Neural cell (in vitro differentiated cells): Measurements from ENCODE around the gene KIAA2012. TPM values are rescaled to one million over a fixed set of nuclear protein-coding genes. Genes with fewer than 3 reads are reported as not detected.

ENCODE experiments used
- H2AFZ ChIP-seq: fragments of 200-600, 300-800 bp; sonication (generic), shearing (Covaris generic); 2 replicates; pipeline ENCODE4 v1.6.0; 2014; ENCODE audit warnings: low read depth, mild to moderate bottlenecking, antibody characterized with exemption, low read length, moderate library complexity
- H3F3A ChIP-seq: fragments of 200-600 bp; shearing (Covaris generic); 2 replicates; pipeline ENCODE4 v1.6.1; 2016; ENCODE audit warnings: mild to moderate bottlenecking, moderate library complexity, mixed read lengths, antibody characterized with exemption, low read length; ENCODE audit not compliant: insufficient read depth, poor library complexity, severe bottlenecking
- H3K27ac ChIP-seq: fragments of 200-600, 300-800 bp; sonication (generic), shearing (Covaris generic); 2 replicates; pipeline ENCODE4 v1.5.1; 2014; ENCODE audit warnings: mild to moderate bottlenecking, low read length, moderate library complexity
- H3K27me3 ChIP-seq: fragments of 300-800, 200-600 bp; sonication (generic), shearing (Covaris generic); 2 replicates; pipeline ENCODE4 v1.6.0; 2014; ENCODE audit warnings: mild to moderate bottlenecking, low read depth, low read length, moderate library complexity; ENCODE audit not compliant: insufficient read depth
- H3K36me3 ChIP-seq: fragments of 300-800, 200-600 bp; sonication (generic), shearing (Covaris generic); 2 replicates; pipeline ENCODE4 v1.5.1; 2014; ENCODE audit warnings: mild to moderate bottlenecking, antibody characterized with exemption, low read length, moderate library complexity; ENCODE audit not compliant: insufficient read depth
- H3K4me2 ChIP-seq: fragments of 300-800, 200-600 bp; sonication (generic), shearing (Covaris generic); 2 replicates; pipeline ENCODE4 v1.6.0; 2014; ENCODE audit warnings: mild to moderate bottlenecking, low read length
- H3K4me3 ChIP-seq: fragments of 300-800, 200-600 bp; sonication (generic), shearing (Covaris generic); 2 replicates; pipeline ENCODE4 v1.5.1; 2014; ENCODE audit warnings: mild to moderate bottlenecking, low read length, moderate library complexity
- H3K79me2 ChIP-seq: fragments of 200-600 bp; shearing (Covaris generic); replicated peaks from 2 replicates; pipeline ENCODE4 v1.6.0; 2014; ENCODE audit warnings: mild to moderate bottlenecking, low read length, moderate library complexity; ENCODE audit not compliant: insufficient read depth
- H3K9ac ChIP-seq: fragments of 300-800, 200-600 bp; sonication (generic), shearing (Covaris generic); 2 replicates; pipeline ENCODE4 v1.6.1; 2016; ENCODE audit warnings: mild to moderate bottlenecking, low read length, mixed read lengths
- H3K9me2 ChIP-seq: fragments of 200-600 bp; shearing (Covaris generic); 2 replicates; pipeline ENCODE4 v1.6.1; 2016; ENCODE audit warnings: mild to moderate bottlenecking, low read length, mixed read lengths; ENCODE audit not compliant: insufficient read depth
- H3K9me3 ChIP-seq: fragments of 200-600, 300-800 bp; sonication (generic), shearing (Covaris generic); 2 replicates; pipeline ENCODE4 v1.6.1; 2016; ENCODE audit warnings: mild to moderate bottlenecking, mixed run types, low read length, moderate library complexity, mixed read lengths
- H4K20me1 ChIP-seq: fragments of 200-600 bp; shearing (Covaris generic); 2 replicates; pipeline ENCODE4 v1.6.1; 2016; ENCODE audit warnings: mild to moderate bottlenecking, mixed run types; ENCODE audit not compliant: insufficient read depth
- EP300 ChIP-seq: fragments of 450-650 bp; conservative IDR thresholded peaks from 2 replicates; pipeline ENCODE4 v1.6.1; 2014; ENCODE audit warnings: antibody characterized with exemption, mild to moderate bottlenecking, moderate library complexity; ENCODE audit not compliant: poor library complexity, severe bottlenecking
- EZH2 ChIP-seq: fragments of 200-600, 300-800 bp; shearing (Covaris generic), sonication (generic); IDR thresholded peaks from 2 replicates; pipeline ENCODE4 v1.6.1; 2014; ENCODE audit warnings: antibody characterized with exemption, low read length, borderline replicate concordance, mild to moderate bottlenecking; ENCODE audit not compliant: insufficient read depth, poor library complexity, severe bottlenecking
- MXI1 ChIP-seq: fragments of 450-650 bp; conservative IDR thresholded peaks from 2 replicates; pipeline ENCODE4 v1.6.1; 2014; ENCODE audit warnings: antibody characterized with exemption, mild to moderate bottlenecking; ENCODE audit not compliant: poor library complexity, severe bottlenecking
- POLR2AphosphoS5 ChIP-seq: IDR thresholded peaks from 2 replicates; pipeline ENCODE4 v1.6.1; 2012
- RAD21 ChIP-seq: fragments of 450-650 bp; conservative IDR thresholded peaks from 2 replicates; pipeline ENCODE4 v1.6.1; 2014; ENCODE audit warnings: antibody characterized with exemption, mild to moderate bottlenecking, moderate library complexity
- REST ChIP-seq: IDR thresholded peaks from 2 replicates; pipeline ENCODE4 v1.6.1; 2012; ENCODE audit warnings: borderline replicate concordance
- SMC3 ChIP-seq: fragments of 450-650 bp; conservative IDR thresholded peaks from 2 replicates; pipeline ENCODE4 v1.6.1; 2014; ENCODE audit warnings: antibody characterized with exemption, mild to moderate bottlenecking, moderate library complexity; ENCODE audit not compliant: poor library complexity
- TAF1 ChIP-seq: IDR thresholded peaks from 2 replicates; pipeline ENCODE4 v1.6.1; 2012; ENCODE audit warnings: low read depth
- polyA plus RNA-seq: library from polyadenylated mRNA; depleted of rRNA; stranded (reverse); fragments of >200 nt; gene quantifications from 2 replicates; pipeline ENCODE4 v1.2.3, GENCODE V29; 2014
- TF ChIP-seq, protein P1 (sequence below): fragments of 450-650 bp; IDR thresholded peaks from 2 replicates; pipeline ENCODE4 v1.5.1; 2014; ENCODE audit warnings: antibody characterized with exemption, mild to moderate bottlenecking, moderate library complexity; ENCODE audit not compliant: poor library complexity, severe bottlenecking

The KIAA2012 gene
- polyA plus RNA-seq, 1 donor from 2014 or later, result not detected

- H2AFZ ChIP-seq, result no peak overlapping the region
Observed at GRCh38 chr2:202171241-202171825, 98.3 kb downstream of the KIAA2012 start.

DNA sequence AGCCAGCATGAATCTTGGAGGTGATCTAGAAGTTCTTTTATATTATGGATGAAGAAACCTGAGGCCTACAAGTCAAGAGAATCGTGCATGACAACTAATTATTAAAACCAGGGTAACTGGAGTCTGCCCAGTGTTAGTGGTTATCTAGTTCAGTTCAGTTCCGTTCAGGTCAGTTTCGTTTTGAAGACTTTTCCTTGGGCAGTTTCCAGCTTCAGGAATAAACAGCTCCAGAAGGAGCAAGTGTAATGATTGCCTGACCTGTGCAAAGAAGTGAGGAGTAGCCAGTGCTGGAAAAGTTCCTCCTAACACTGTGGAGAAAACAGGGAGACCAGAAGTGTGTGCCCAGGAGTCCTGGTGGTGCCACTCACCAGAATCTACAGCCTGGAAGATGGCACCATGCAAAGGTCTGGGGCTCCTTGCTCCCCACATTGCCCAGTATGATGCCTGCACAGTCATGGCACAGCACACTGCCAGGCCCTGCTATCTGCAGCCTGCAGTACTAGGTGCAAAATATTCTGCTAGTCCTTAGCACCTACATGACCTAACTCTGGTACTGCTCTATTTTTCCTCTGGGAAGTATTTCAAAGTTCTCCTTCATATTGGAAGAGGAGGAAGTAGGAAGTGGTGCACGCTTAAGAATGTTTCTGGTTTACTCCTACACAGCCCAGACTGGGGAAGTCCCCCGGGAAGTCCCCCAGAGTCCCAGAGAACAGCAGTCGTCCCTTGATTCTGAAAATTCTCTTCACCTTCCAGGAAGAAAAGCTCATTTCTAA lies 99.6 kb downstream of the KIAA2012 start:
- Histone ChIP-seq H4K20me1 (no peaks in the 10 kb centered on the region), H3K9me3 (no peaks in the 10 kb centered on the region), H3F3A (no peaks in the 10 kb centered on the region), H3K27ac (no peak overlapping the region), H3K36me3 (no peaks in the 10 kb centered on the region), H3K4me2 (no peak overlapping the region), H3K27me3 (peaks cover 15% of the 10 kb centered on the region), H3K4me3 (no peak overlapping the region), H2AFZ (no peak overlapping the region), H3K9me2 (no peaks in the 10 kb centered on the region), H3K9ac (no peak overlapping the region), H3K79me2 (no peaks in the 10 kb centered on the region)
- TF ChIP-seq POLR2AphosphoS5 (no peak), EZH2 (no peak), REST (no peak), EP300 (no peak), SMC3 (no peak), MXI1 (no peak), RAD21 (no peak), TAF1 (no peak)
- TF ChIP-seq, protein P1, sequence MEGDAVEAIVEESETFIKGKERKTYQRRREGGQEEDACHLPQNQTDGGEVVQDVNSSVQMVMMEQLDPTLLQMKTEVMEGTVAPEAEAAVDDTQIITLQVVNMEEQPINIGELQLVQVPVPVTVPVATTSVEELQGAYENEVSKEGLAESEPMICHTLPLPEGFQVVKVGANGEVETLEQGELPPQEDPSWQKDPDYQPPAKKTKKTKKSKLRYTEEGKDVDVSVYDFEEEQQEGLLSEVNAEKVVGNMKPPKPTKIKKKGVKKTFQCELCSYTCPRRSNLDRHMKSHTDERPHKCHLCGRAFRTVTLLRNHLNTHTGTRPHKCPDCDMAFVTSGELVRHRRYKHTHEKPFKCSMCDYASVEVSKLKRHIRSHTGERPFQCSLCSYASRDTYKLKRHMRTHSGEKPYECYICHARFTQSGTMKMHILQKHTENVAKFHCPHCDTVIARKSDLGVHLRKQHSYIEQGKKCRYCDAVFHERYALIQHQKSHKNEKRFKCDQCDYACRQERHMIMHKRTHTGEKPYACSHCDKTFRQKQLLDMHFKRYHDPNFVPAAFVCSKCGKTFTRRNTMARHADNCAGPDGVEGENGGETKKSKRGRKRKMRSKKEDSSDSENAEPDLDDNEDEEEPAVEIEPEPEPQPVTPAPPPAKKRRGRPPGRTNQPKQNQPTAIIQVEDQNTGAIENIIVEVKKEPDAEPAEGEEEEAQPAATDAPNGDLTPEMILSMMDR, result no peak

More at GRCh38 chr2:202171241-202171825, 98.3 kb downstream of the KIAA2012 start:
- Histone ChIP-seq H3K27ac (no peak overlapping the region), H3K36me3 (no peaks in the 10 kb centered on the region), H3K9me3 (no peaks in the 10 kb centered on the region), H3K4me2 (no peak overlapping the region), H3K9ac (no peak overlapping the region), H3K9me2 (no peaks in the 10 kb centered on the region), H4K20me1 (no peaks in the 10 kb centered on the region), H3K79me2 (no peaks in the 10 kb centered on the region), H3F3A (no peaks in the 10 kb centered on the region), H3K4me3 (peak overlapping the region; percentile 44), H3K27me3 (peaks cover 15% of the 10 kb centered on the region)
- TF ChIP-seq EZH2 (no peak), POLR2AphosphoS5 (no peak), REST (no peak), RAD21 (no peak), TAF1 (no peak), EP300 (no peak)
